VCaP (cell line): Measurements from ENCODE around the gene BCAS3.

ENCODE experiments used
- H3K27ac ChIP-seq: fragments of 450-650 bp; 2 replicates; pipeline ENCODE4 v1.5.1; 2017
- TF ChIP-seq, protein P1 (sequence below): fragments of 450-650 bp; conservative IDR thresholded peaks from 2 replicates; pipeline ENCODE4 v1.5.1; 2017; ENCODE audit warnings: mild to moderate bottlenecking, moderate library complexity

The BCAS3 gene

DNA sequence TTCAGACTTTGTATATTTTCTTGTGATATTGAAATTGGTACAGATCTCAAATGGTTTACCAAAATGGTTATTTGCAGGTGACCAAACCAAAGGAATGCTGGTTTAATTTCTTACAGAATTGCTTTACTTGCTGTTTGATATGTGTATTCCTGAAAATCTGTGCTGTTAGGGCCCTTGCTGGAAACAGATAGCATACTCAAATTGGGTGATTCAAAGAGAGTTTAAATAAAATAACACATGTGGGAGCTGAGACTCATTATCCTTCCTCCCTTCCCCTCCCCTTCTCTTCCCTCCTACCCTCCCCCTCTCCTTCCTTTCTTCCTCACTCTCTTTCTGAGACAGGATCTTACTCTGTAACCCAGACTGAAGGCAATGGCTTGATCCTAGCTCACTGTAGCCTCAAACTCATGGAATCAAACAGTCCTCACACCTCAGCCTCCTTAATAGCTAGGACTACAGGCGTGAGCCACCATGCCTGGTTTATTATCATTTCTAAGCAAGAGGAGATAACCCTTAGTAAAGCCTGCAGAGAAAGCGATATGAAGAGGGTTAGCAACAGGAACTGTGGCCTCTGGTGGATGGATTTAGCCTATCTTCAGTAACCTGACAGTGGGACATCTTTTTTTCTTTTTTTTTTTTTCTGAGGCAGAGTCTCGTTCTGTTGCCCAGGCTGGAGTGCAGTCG, 141.9 kb downstream of the BCAS3 start:
- H3K27ac ChIP-seq = no peak overlapping the region
- TF ChIP-seq, protein P1, sequence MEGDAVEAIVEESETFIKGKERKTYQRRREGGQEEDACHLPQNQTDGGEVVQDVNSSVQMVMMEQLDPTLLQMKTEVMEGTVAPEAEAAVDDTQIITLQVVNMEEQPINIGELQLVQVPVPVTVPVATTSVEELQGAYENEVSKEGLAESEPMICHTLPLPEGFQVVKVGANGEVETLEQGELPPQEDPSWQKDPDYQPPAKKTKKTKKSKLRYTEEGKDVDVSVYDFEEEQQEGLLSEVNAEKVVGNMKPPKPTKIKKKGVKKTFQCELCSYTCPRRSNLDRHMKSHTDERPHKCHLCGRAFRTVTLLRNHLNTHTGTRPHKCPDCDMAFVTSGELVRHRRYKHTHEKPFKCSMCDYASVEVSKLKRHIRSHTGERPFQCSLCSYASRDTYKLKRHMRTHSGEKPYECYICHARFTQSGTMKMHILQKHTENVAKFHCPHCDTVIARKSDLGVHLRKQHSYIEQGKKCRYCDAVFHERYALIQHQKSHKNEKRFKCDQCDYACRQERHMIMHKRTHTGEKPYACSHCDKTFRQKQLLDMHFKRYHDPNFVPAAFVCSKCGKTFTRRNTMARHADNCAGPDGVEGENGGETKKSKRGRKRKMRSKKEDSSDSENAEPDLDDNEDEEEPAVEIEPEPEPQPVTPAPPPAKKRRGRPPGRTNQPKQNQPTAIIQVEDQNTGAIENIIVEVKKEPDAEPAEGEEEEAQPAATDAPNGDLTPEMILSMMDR = no peak

- TF ChIP-seq, protein P1 = no peak
- no peak overlapping the region for H3K27ac ChIP-seq
These were observed 145.9 kb downstream of the BCAS3 start for GRCh38 chr17:60823515-60823914.

DNA sequence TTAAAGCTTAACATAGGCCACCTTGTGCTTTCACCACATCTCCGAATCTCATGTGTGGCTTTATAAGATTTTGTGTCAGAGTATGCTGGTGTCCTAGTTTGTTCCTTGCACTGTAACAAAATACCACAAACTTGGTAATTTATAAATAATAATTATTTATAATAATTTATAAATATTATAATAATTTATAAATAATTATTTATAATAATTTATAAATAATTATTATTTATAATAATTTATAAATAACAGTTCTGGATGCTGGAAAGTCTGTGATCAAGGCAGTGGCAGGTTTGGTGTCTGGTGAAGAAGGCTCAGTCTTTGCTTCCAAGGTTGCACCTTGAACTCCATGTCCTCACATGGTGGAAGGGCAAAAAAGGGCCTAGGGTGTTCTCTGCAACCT, 147.7 kb downstream of the BCAS3 start:
- TF ChIP-seq, protein P1 = no peak
- H3K27ac ChIP-seq = no peak overlapping the region

GRCh38 chr17:60827943-60828342, 150.3 kb downstream of the BCAS3 start:
- H3K27ac ChIP-seq = no peak overlapping the region
- TF ChIP-seq, protein P1 = no peak

GRCh38 chr17:60832151-60832585, 154.5 kb downstream of the BCAS3 start:
- no peak overlapping the region for H3K27ac ChIP-seq
- TF ChIP-seq, protein P1 = no peak

- TF ChIP-seq, protein P1 = no peak
- H3K27ac ChIP-seq = no peak overlapping the region
These were observed 155.0 kb downstream of the BCAS3 start for GRCh38 chr17:60832631-60833030.

DNA sequence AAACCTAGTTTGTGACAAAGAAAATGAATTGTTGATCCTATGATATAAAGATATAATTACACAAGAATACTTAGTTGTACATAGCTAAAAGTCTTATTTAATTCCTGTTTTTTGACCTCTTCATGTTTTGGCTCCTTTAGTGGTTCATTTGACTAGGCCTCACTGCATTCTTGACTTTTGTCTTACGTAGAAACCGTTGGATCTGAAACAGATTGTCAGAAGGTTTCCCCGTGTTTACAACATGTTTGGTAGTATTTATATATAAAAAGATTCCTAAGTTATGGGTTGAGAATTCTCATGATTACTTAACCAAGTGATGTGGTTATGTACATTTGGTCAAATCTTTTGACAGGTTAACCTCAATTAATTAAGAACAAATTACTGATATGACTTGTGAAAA, 162.8 kb downstream of the BCAS3 start:
- no peak overlapping the region for H3K27ac ChIP-seq
- TF ChIP-seq, protein P1 = no peak
